Lung (tissue), 12 donors: ENCODE data around the gene MERTK. TPM values are rescaled to one million over a fixed set of nuclear protein-coding genes. Genes with fewer than 3 reads are reported as not detected.

ENCODE experiments used
- ATAC-seq: fragments of 200-7000 bp; cut with Tn5 transposase; one replicate; pipeline ENCODE4 v1.9.1; 2020; ENCODE audit warnings: moderate number of reproducible peaks; ENCODE audit not compliant: insufficient read depth, low FRiP score
- DNase-seq, 3 donors: peaks; one replicate each; pipeline ENCODE4 v3.0.0-alpha.2; 2013 to 2017
- H3K27ac ChIP-seq, 2 donors: one replicate each; pipeline ENCODE4 v1.5.1; 2013; ENCODE audit warnings: mild to moderate bottlenecking in 2 of 2, moderate library complexity in 2 of 2, control low read depth in 1 of 2, inconsistent platforms in 1 of 2, low read depth in 1 of 2, low read length in 1 of 2
- H3K27me3 ChIP-seq, 3 donors: one replicate each; pipeline ENCODE4 v1.5.1; 2013; ENCODE audit warnings: low read length in 2 of 3; ENCODE audit not compliant: control insufficient read depth in 3 of 3, insufficient read depth in 3 of 3
- H3K36me3 ChIP-seq, 4 donors: one replicate each; pipeline ENCODE4 v1.5.1; 2013; ENCODE audit warnings: low read length in 4 of 4, mild to moderate bottlenecking in 1 of 4, moderate library complexity in 1 of 4; ENCODE audit not compliant: control insufficient read depth in 4 of 4, insufficient read depth in 4 of 4
- H3K4me1 ChIP-seq, 5 donors: one replicate each; pipeline ENCODE4 v1.5.1; 2013; ENCODE audit warnings: low read length in 5 of 5, mild to moderate bottlenecking in 2 of 5, moderate library complexity in 1 of 5; ENCODE audit not compliant: control insufficient read depth in 5 of 5, insufficient read depth in 5 of 5
- H3K4me3 ChIP-seq: one replicate; pipeline ENCODE4 v1.5.1; 2013; ENCODE audit warnings: mild to moderate bottlenecking, control low read depth, moderate library complexity
- H3K9ac ChIP-seq, 2 donors: one replicate each; pipeline ENCODE4 v1.5.1; 2013; ENCODE audit warnings: low read length in 2 of 2, control low read depth in 1 of 2; ENCODE audit not compliant: insufficient read depth in 1 of 2
- H3K9me3 ChIP-seq, 4 donors: one replicate each; pipeline ENCODE4 v1.5.1; 2013; ENCODE audit warnings: low read length in 3 of 4, mild to moderate bottlenecking in 1 of 4, moderate library complexity in 1 of 4; ENCODE audit not compliant: control insufficient read depth in 4 of 4, insufficient read depth in 3 of 4
- CTCF ChIP-seq: IDR thresholded peaks from 2 replicates; pipeline ENCODE4 v1.5.1; 2012; ENCODE audit warnings: mild to moderate bottlenecking; ENCODE audit errors: control extremely low read depth, extremely low read depth
- WGBS, 2 donors: extraction: QIAGEN DNeasy Blood & Tissue Kit; methylation state at CpG; one replicate each; pipeline ENCODE4 v1.1.7; 2013; 5-methylcytosine and 5-hydroxymethylcytosine counted together
- polyA plus RNA-seq, 2 donors: library from polyadenylated mRNA; stranded (reverse); fragments of 200-250 nt; gene quantifications; one replicate each; pipeline ENCODE4 v1.2.1, GENCODE V29; 2013
- total RNA-seq, 2 donors: library from RNA; depleted of rRNA in 1 of 2; stranded (reverse); fragments of >200 nt in 1 of 2; gene quantifications; one replicate each; pipeline ENCODE4 v1.2.1, GENCODE V29; 2014 to 2021
- donor health status: control.
- donor health status: control.
- donor health status: Bipolar disorder and iron deficiency.
- donor health status: healthy.
- donor health status: DM: yes; HTN: yes; CAD: no.

Gene MERTK
- total and polyA plus RNA-seq, 4 donors = 5.5 to 33.1 (median 22.4) TPM

GRCh38 chr2:112012556-112012955 is 114.1 kb downstream of the MERTK start:
- ATAC-seq = no peak
- no peaks in the 10 kb centered on the region for H3K4me1 ChIP-seq
- no peaks in the 10 kb centered on the region for H3K27me3 ChIP-seq
- H3K36me3 ChIP-seq = peaks cover 4 to 18% (median 6%) of the 10 kb centered on the region in 4 donors
- no peaks in the 10 kb centered on the region for H3K9me3 ChIP-seq
- H3K9ac ChIP-seq = no peak overlapping the region
- no peak for DNase-seq
- WGBS, 2 donors = 78 to 90% methylated on average over 5 of the region's 5 CpGs
- TF ChIP-seq CTCF = no peak
- no peak overlapping the region for H3K4me3 ChIP-seq
- H3K27ac ChIP-seq = no peak overlapping the region

GRCh38 chr2:112018846-112019245 is 120.4 kb downstream of the MERTK start:
- peaks cover 0 to 6% (median 3%) of the 10 kb centered on the region in 4 donors for H3K36me3 ChIP-seq
- no peak for TF ChIP-seq CTCF
- 92 to 94% methylated on average over 8 of the region's 8 CpGs for WGBS, 2 donors

GRCh38 chr2:112019569-112019982 is 121.2 kb downstream of the MERTK start:
- ATAC-seq = no peak
- 64 to 81% methylated on average over 4 of the region's 4 CpGs for WGBS, 2 donors

More at GRCh38 chr2:112018846-112019245, 120.4 kb downstream of the MERTK start:
- no peak for DNase-seq
- Histone ChIP-seq H3K4me3 (no peak overlapping the region), H3K4me1 (no peaks in the 10 kb centered on the region), H3K9me3 (no peaks in the 10 kb centered on the region), H3K9ac (no peak overlapping the region), H3K27ac (no peak overlapping the region), H3K27me3 (no peaks in the 10 kb centered on the region)
- no peak for ATAC-seq

More at GRCh38 chr2:112019569-112019982, 121.2 kb downstream of the MERTK start:
- TF ChIP-seq CTCF = no peak
- H3K9ac ChIP-seq = no peak overlapping the region
- no peak overlapping the region for H3K27ac ChIP-seq
- H3K4me1 ChIP-seq = no peaks in the 10 kb centered on the region
- H3K27me3 ChIP-seq = no peaks in the 10 kb centered on the region
- no peak for DNase-seq
- no peak overlapping the region for H3K4me3 ChIP-seq
- no peaks in the 10 kb centered on the region for H3K9me3 ChIP-seq
- H3K36me3 ChIP-seq = peaks cover 0 to 6% (median 3%) of the 10 kb centered on the region in 4 donors
